Skeletal muscle tissue (tissue), 4 donors: ENCODE results near the gene EXOC6. TPM values are rescaled to one million over a fixed set of nuclear protein-coding genes. Genes with fewer than 3 reads are reported as not detected.
"Not testable (repeated sequence)": the region's sequence is repeated elsewhere in the genome, so short reads cannot be mapped to it uniquely, and the experiment has no call there.

Experiments used
- H3K27ac ChIP-seq: one replicate; pipeline ENCODE4 v1.7.0; 2013; ENCODE audit warnings: mild to moderate bottlenecking, low read depth, low read length, inconsistent platforms
- H3K27me3 ChIP-seq, 3 donors: one replicate each; pipeline ENCODE4 v1.7.0; 2013; ENCODE audit warnings: low read length in 3 of 3; ENCODE audit not compliant: control insufficient read depth in 3 of 3, insufficient read depth in 3 of 3
- H3K36me3 ChIP-seq, 3 donors: one replicate each; pipeline ENCODE4 v1.7.0; 2013; ENCODE audit warnings: low read length in 3 of 3; ENCODE audit not compliant: control insufficient read depth in 3 of 3, insufficient read depth in 3 of 3
- H3K4me1 ChIP-seq, 3 donors: one replicate each; pipeline ENCODE4 v1.7.0; 2013; ENCODE audit warnings: low read length in 3 of 3, mild to moderate bottlenecking in 3 of 3; ENCODE audit not compliant: control insufficient read depth in 3 of 3, insufficient read depth in 3 of 3
- H3K4me3 ChIP-seq, 3 donors: one replicate each; pipeline ENCODE4 v1.7.0; 2013; ENCODE audit warnings: low read length in 3 of 3
- H3K9ac ChIP-seq, 3 donors: one replicate each; pipeline ENCODE4 v1.7.0; 2013; ENCODE audit warnings: low read length in 3 of 3, mild to moderate bottlenecking in 3 of 3, moderate library complexity in 2 of 3, low read depth in 1 of 3
- H3K9me3 ChIP-seq, 3 donors: one replicate each; pipeline ENCODE4 v1.7.0; 2013; ENCODE audit warnings: low read length in 3 of 3; ENCODE audit not compliant: control insufficient read depth in 3 of 3
- total RNA-seq: library from RNA; depleted of rRNA; stranded (reverse); fragments of >200 nt; gene quantifications from one replicate; pipeline ENCODE4 v1.2.3, GENCODE V29; 2014
- donor health status: Osteomylitis.

Gene EXOC6
- total RNA-seq, 1 donor from 2014 or later = 54.8 TPM

DNA sequence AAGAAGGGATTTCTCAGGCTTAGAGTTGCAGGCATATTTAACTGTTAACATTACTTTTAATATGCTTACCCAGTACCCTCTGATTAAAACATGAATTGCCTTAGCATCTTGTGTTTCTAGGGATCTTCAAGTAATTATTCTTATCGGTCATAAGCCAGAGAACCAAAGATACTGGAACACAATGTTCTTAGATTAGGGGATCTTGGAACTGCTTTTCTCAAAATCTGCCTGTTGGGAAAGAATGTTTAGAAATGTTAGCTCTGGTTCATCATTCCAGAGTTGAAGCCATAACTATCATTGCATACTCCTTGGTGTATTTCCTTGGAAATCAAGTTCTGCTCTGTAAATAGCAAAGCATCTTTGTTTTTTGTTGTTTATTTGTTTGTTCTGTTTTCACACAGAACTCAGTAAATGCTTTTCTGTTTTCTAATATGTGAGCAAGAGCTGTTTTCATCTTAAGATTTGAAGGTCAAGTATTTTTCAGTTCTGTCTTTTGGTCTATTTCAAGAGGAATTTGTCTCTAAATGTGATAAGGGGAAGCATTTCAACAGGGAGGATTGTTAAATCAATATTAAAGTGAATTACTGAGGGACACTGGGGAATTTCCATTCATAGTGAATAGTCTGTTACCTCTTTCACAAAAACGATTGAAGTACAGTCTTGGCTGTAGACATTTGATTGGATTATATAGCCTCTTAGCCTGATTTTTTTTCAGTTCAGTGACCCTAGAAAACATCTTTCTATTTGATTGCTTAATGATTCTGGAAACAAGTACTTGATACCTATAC is 109.1 kb downstream of the EXOC6 start:
- Histone ChIP-seq H3K27ac (no peak overlapping the region), H3K36me3 (peaks cover 3 to 18% (median 9%) of the 10 kb centered on the region in 3 donors), H3K4me1 (no peaks in the 10 kb centered on the region), H3K4me3 (no peak overlapping the region), H3K27me3 (no peaks in the 10 kb centered on the region), H3K9me3 (no peaks in the 10 kb centered on the region), H3K9ac (no peak overlapping the region)

- Histone ChIP-seq H3K9me3 (no peaks in the 10 kb centered on the region), H3K36me3 (peaks cover 0 to 9% (median 4%) of the 10 kb centered on the region in 3 donors), H3K27me3 (no peaks in the 10 kb centered on the region), H3K27ac (no peak overlapping the region), H3K4me1 (no peaks in the 10 kb centered on the region), H3K4me3 (no peak overlapping the region), H3K9ac (no peak overlapping the region)
Measured at GRCh38 chr10:92961638-92962037, 113.3 kb downstream of the EXOC6 start.

GRCh38 chr10:92965314-92965713 is 117.0 kb downstream of the EXOC6 start:
- Histone ChIP-seq H3K9ac (no peak overlapping the region), H3K4me1 (no peaks in the 10 kb centered on the region), H3K9me3 (no peaks in the 10 kb centered on the region), H3K4me3 (no peak overlapping the region), H3K36me3 (peaks cover 0 to 3% (median 0%) of the 10 kb centered on the region in 3 donors), H3K27me3 (no peaks in the 10 kb centered on the region), H3K27ac (no peak overlapping the region)

GRCh38 chr10:92967641-92968040 is 119.3 kb downstream of the EXOC6 start:
- Histone ChIP-seq H3K4me3 (no peak overlapping the region), H3K4me1 (no peaks in the 10 kb centered on the region), H3K27ac (no peak overlapping the region), H3K9me3 (no peaks in the 10 kb centered on the region), H3K36me3 (peaks cover 0 to under 1% (median 0%) of the 10 kb centered on the region in 3 donors), H3K9ac (no peak overlapping the region), H3K27me3 (no peaks in the 10 kb centered on the region)

DNA sequence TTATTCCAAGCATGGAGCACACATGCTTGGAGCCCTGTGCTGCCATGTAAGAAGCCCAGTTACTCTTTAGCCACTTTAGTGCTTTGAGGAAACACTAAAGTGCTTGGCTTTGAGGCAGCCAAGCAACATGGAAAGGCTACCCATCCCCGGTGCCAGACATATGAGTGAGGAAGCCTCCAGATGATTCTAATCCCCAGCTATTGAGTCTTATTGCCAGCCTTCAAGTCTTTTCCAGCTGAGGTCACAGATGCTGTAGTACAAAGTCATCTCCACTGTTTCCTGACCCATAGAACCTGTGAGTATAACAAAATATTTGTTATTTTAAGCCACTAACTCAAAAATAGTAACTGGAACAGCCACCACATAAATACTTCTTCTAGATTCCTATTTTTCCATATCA is 120.8 kb downstream of the EXOC6 start:
- no peak overlapping the region for H3K27ac ChIP-seq
- no peak overlapping the region for H3K4me3 ChIP-seq
- H3K4me1 ChIP-seq = no peaks in the 10 kb centered on the region
- no peaks in the 10 kb centered on the region for H3K27me3 ChIP-seq
- H3K9me3 ChIP-seq = no peaks in the 10 kb centered on the region
- no peak overlapping the region for H3K9ac ChIP-seq
- no peaks in the 10 kb centered on the region for H3K36me3 ChIP-seq

- H3K9ac ChIP-seq = no peak overlapping the region
- no peaks in the 10 kb centered on the region for H3K27me3 ChIP-seq
- no peak overlapping the region for H3K27ac ChIP-seq
- H3K9me3 ChIP-seq = no peaks in the 10 kb centered on the region
- H3K4me3 ChIP-seq = no peak overlapping the region
- no peaks in the 10 kb centered on the region for H3K36me3 ChIP-seq
- no peaks in the 10 kb centered on the region for H3K4me1 ChIP-seq
Measured at GRCh38 chr10:92970301-92971070, 122.2 kb downstream of the EXOC6 start.

DNA sequence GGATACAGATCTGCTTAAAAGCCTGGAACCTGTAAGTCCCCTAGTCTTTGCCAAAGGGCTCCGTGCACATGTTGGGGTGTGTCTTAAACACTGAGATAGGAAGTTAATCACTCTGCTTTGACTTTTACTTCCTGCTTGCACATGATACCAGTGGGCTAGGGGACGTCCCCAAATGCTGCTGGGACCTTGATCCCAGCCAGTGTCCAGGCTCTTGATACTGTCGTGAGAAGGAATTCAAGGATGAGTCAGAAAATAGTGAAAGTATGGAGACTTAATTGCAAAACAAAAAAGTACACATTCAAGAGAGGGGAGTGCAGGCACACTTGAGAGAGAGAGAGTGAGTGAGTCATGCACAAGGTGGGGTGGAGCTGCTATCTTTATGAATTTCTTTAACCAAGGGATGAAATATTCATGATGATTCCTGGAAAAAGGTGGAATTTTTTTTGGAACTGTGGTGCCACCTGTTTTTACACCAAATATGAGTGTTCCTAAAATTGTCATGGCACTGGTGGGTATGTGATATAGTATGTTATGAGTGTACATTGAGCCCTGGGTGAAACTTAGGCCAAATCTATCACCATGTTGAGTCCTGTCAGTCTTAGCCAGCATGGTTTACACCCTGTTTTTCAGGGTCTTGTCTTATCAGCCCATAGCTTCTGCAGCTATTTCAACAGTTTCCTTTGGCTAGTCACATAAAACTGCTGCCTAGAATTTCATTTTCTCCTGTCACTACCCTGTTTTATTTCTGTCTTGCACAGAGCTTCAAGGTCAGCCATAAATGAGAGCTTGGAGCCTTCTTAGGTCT is 123.9 kb downstream of the EXOC6 start:
- no peaks in the 10 kb centered on the region for H3K9me3 ChIP-seq
- no peak overlapping the region for H3K27ac ChIP-seq
- H3K4me1 ChIP-seq = no peaks in the 10 kb centered on the region
- no peak overlapping the region for H3K4me3 ChIP-seq
- no peak overlapping the region for H3K9ac ChIP-seq
- H3K36me3 ChIP-seq = no peaks in the 10 kb centered on the region
- no peaks in the 10 kb centered on the region for H3K27me3 ChIP-seq

DNA sequence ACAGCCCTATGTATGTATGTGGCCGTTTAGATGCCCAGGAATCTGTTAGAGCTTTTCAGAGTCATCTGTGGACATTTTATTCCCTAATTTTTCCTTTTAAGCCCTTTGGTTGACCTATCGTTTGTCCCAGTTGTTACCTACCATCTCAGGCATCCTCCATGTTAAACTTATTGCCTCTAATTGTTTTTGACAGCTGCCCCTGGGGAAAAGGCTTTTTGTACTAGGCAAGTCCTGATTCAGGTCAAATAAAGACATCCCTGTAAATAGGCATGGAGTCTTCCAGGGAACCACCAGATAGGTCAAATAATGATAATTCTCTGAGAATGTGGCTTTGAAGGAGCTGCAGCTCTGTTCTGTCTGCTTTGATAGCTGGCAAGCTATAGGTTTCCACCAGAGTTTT is 124.6 kb downstream of the EXOC6 start:
- no peak overlapping the region for H3K27ac ChIP-seq
- no peak overlapping the region for H3K9ac ChIP-seq
- H3K4me1 ChIP-seq = no peaks in the 10 kb centered on the region
- H3K4me3 ChIP-seq = no peak overlapping the region
- H3K9me3 ChIP-seq = no peaks in the 10 kb centered on the region
- H3K36me3 ChIP-seq = no peaks in the 10 kb centered on the region
- no peaks in the 10 kb centered on the region for H3K27me3 ChIP-seq

DNA sequence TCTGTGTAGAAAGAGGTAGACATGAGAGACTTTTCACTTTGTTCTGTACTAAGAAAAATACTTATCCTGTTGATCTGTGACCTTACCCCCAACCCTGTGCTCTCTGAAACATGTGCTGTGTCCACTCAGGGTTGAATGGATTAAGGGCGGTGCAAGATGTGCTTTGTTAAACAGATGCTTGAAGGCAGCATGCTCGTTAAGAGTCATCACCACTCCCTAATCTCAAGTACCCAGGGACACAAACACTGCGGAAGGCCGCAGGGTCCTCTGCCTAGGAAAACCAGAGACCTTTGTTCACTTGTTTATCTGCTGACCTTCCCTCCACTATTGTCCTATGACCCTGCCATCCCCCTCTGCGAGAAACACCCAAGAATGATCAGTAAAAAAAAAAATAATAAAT is 128.0 kb downstream of the EXOC6 start:
- H3K9ac ChIP-seq, H3K9me3 ChIP-seq, H3K27me3 ChIP-seq, H3K4me1 ChIP-seq, H3K4me3 ChIP-seq, H3K27ac ChIP-seq, H3K36me3 ChIP-seq: not testable (repeated sequence)

DNA sequence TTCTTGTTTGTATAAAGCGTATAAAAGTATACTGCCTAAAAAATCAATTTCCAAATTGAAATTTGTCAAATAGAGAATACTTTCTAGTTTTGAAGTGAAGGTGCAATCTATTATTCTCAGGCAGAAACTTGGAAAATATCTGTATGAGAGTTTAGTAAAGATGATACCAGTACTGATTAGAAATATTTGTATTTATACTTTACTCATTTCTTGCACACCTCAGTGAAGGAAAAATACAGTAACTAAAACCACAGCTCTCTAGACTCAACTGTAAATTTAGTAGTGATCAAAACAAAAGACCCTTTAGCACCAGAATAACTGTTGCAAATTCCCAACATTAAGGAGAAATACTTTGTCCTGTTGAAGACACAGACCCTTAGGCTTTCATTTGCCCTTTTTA is 140.9 kb downstream of the EXOC6 start:
- no peaks in the 10 kb centered on the region for H3K36me3 ChIP-seq
- no peaks in the 10 kb centered on the region for H3K9me3 ChIP-seq
- H3K4me3 ChIP-seq = no peak overlapping the region
- H3K27ac ChIP-seq = no peak overlapping the region
- no peaks in the 10 kb centered on the region for H3K4me1 ChIP-seq
- H3K27me3 ChIP-seq = no peaks in the 10 kb centered on the region
- no peak overlapping the region for H3K9ac ChIP-seq
